ENCODE measurements around the gene SLC38A9. TPM values are rescaled to one million over a fixed set of nuclear protein-coding genes. Genes with fewer than 3 reads are reported as not detected.

Gene SLC38A9
- total and polyA plus RNA-seq, 5 donors from 2014 or later, result 16.3 to 21.1 (median 20.3) TPM

Other genes starting within 250 kb of the SLC38A9 start
- gene PLPP1, start 177.4 kb downstream of the SLC38A9 start, total RNA-seq, result 8.1 TPM
- gene PLPP1, start 177.4 kb downstream of the SLC38A9 start, polyA plus RNA-seq, result 10 to 100 TPM in 1 of 4 donors, 1 to 10 TPM in 3; 5.7 to 10.1 (median 8.5) TPM
- gene DDX4, start 25.7 kb upstream of the SLC38A9 start, total RNA-seq, result not detected
- gene DDX4, start 25.7 kb upstream of the SLC38A9 start, polyA plus RNA-seq, result not detected
- gene IL31RA, start 139.0 kb upstream of the SLC38A9 start, total RNA-seq, result not detected
- gene IL31RA, start 139.0 kb upstream of the SLC38A9 start, polyA plus RNA-seq, result not detected

Measured in CD4-positive, CD25-positive, alpha-beta regulatory T cell (primary cell).